H1 (cell line): ENCODE results near the gene RBM17. TPM values are rescaled to one million over a fixed set of nuclear protein-coding genes. Genes with fewer than 3 reads are reported as not detected.

Experiments
- CTCF ChIA-PET: fragments of 300-600 bp; sonication (Branson Sonifier 250); formaldehyde crosslinking; loops from one replicate; lab custom pipeline; 2021; ENCODE audit not compliant: partially characterized antibody; lab: Charles Lee
- POLR2A ChIA-PET: fragments of 300-600 bp; sonication (Branson Sonifier 250); formaldehyde crosslinking; loops from one replicate; lab custom pipeline; 2021; ENCODE audit warnings: inconsistent platforms; ENCODE audit not compliant: partially characterized antibody; lab: Charles Lee
- DNase-seq, 2 experiments: peaks; one replicate each; pipeline versions ENCODE4 v3.0.0 to v3.0.0-alpha.2; 2010 to 2022; ENCODE audit warnings: low spot score in 2 of 2, low read depth in 1 of 2, mixed read lengths in 1 of 2
- FAIRE-seq: peaks from 2 replicates; lab custom pipeline; 2011; peaks lifted over from hg19 to GRCh38; lab: Jason Lieb, UNC
- H2AFZ ChIP-seq: 2 replicates; pipeline ENCODE4 v1.8.1; 2012; ENCODE audit warnings: low read length, inconsistent platforms
- H2AK5ac ChIP-seq: 2 replicates; pipeline ENCODE4 v1.6.1; 2013; ENCODE audit warnings: low read depth, low read length
- H2BK120ac ChIP-seq: replicated peaks from 2 replicates; pipeline ENCODE3; 2013; ENCODE audit warnings: low read depth, low read length, inconsistent platforms
- H2BK12ac ChIP-seq: 2 replicates; pipeline ENCODE4 v1.6.1; 2013; ENCODE audit warnings: low read depth, low read length
- H2BK15ac ChIP-seq: 2 replicates; pipeline ENCODE4 v1.6.1; 2013; ENCODE audit warnings: low read length
- H2BK20ac ChIP-seq: 2 replicates; pipeline ENCODE4 v1.6.1; 2013; ENCODE audit warnings: low read length
- H2BK5ac ChIP-seq: 2 replicates; pipeline ENCODE4 v1.6.1; 2013; ENCODE audit warnings: low read depth, low read length
- H3K14ac ChIP-seq: 2 replicates; pipeline ENCODE4 v1.6.1; 2013; ENCODE audit warnings: inconsistent platforms; ENCODE audit not compliant: insufficient read length
- H3K18ac ChIP-seq: 2 replicates; pipeline ENCODE4 v1.6.1; 2013; ENCODE audit warnings: low read length; ENCODE audit errors: extremely low read depth
- H3K23ac ChIP-seq: 2 replicates; pipeline ENCODE4 v1.6.1; 2013; ENCODE audit warnings: inconsistent platforms; ENCODE audit not compliant: insufficient read length
- H3K23me2 ChIP-seq: 2 replicates; pipeline ENCODE4 v1.6.1; 2013; ENCODE audit warnings: low read depth, low read length
- H3K27ac ChIP-seq: 2 replicates; pipeline ENCODE4 v1.6.1; 2011; ENCODE audit warnings: low read depth, low read length, inconsistent platforms
- H3K27me3 ChIP-seq, 4 experiments: replicated peaks in 1 of 4; 1 replicate in 1 of 4; 2 replicates in 3 of 4; pipeline versions ENCODE4 v1.6.1 to v1.8.1; 2011 to 2013; ENCODE audit warnings: low read length in 3 of 4, mild to moderate bottlenecking in 3 of 4, inconsistent platforms in 2 of 4, mixed read lengths in 2 of 4, moderate library complexity in 1 of 4; ENCODE audit not compliant: control insufficient read depth in 3 of 4, insufficient read depth in 3 of 4; ENCODE audit errors: extremely low read depth in 1 of 4
- H3K36me3 ChIP-seq, 4 experiments: 2 replicates each; pipeline versions ENCODE4 v1.6.1 to v1.8.1; 2011 to 2013; ENCODE audit warnings: mild to moderate bottlenecking in 4 of 4, low read length in 3 of 4, moderate library complexity in 2 of 4, control low read depth in 1 of 4, inconsistent platforms in 1 of 4; ENCODE audit not compliant: insufficient read depth in 4 of 4, control insufficient read depth in 2 of 4
- H3K4ac ChIP-seq: replicated peaks from 2 replicates; pipeline ENCODE3; 2013; ENCODE audit warnings: low read length, low read depth, mixed read lengths, inconsistent platforms; ENCODE audit not compliant: insufficient read length
- H3K4me1 ChIP-seq, 4 experiments: replicated peaks in 1 of 4; 1 replicate in 1 of 4; 2 replicates in 3 of 4; pipeline versions ENCODE4 v1.6.1 to v1.8.1; 2011 to 2013; ENCODE audit warnings: low read length in 3 of 4, inconsistent platforms in 2 of 4, mixed read lengths in 1 of 4; ENCODE audit not compliant: insufficient read depth in 4 of 4, control insufficient read depth in 3 of 4
- H3K4me2 ChIP-seq, 2 experiments: 2 replicates each; pipeline versions ENCODE4 v1.6.1 to v1.8.1; 2011 to 2013; ENCODE audit warnings: low read depth in 2 of 2, low read length in 2 of 2, control low read depth in 1 of 2, inconsistent platforms in 1 of 2, mild to moderate bottlenecking in 1 of 2; ENCODE audit not compliant: insufficient read depth in 1 of 2
- H3K4me3 ChIP-seq, 4 experiments: fragments of 200-600, 300-600 bp in 1 of 4; sonication (generic), shearing (Covaris generic), sonication (Bioruptor Twin) in 1 of 4; 2 replicates each; pipeline versions ENCODE4 v1.5.1 to v1.8.1; 2011 to 2016; ENCODE audit warnings: low read length in 4 of 4, low read depth in 3 of 4, control low read depth in 2 of 4, inconsistent platforms in 2 of 4, mild to moderate bottlenecking in 2 of 4, mixed read lengths in 1 of 4, moderate library complexity in 1 of 4; ENCODE audit not compliant: insufficient read depth in 2 of 4; ENCODE audit errors: extremely low read depth in 1 of 4
- H3K56ac ChIP-seq: replicated peaks from 2 replicates; pipeline ENCODE3; 2013; ENCODE audit warnings: low read depth, mild to moderate bottlenecking, mixed read lengths, low read length, inconsistent platforms; ENCODE audit not compliant: insufficient read length
- H3K79me1 ChIP-seq: 2 replicates; pipeline ENCODE4 v1.6.1; 2013; ENCODE audit warnings: low read depth, low read length, control low read depth
- H3K79me2 ChIP-seq, 2 experiments: 2 replicates each; pipeline versions ENCODE4 v1.6.1 to v1.8.1; 2012 to 2013; ENCODE audit warnings: low read length in 2 of 2, mild to moderate bottlenecking in 2 of 2, inconsistent platforms in 1 of 2; ENCODE audit not compliant: insufficient read depth in 2 of 2, control insufficient read depth in 1 of 2
- H3K9ac ChIP-seq, 4 experiments: replicated peaks in 1 of 4; 1 replicate in 1 of 4; 2 replicates in 3 of 4; pipeline versions ENCODE4 v1.6.1 to v1.8.1; 2011 to 2013; ENCODE audit warnings: low read depth in 3 of 4, low read length in 3 of 4, control low read depth in 2 of 4, mild to moderate bottlenecking in 2 of 4, moderate library complexity in 2 of 4, inconsistent platforms in 1 of 4; ENCODE audit errors: extremely low read depth in 1 of 4
- H3K9me3 ChIP-seq, 2 experiments: 2 replicates each; pipeline versions ENCODE4 v1.6.1 to v1.8.1; 2012 to 2013; ENCODE audit warnings: mild to moderate bottlenecking in 2 of 2, moderate library complexity in 2 of 2, control low read depth in 1 of 2, inconsistent platforms in 1 of 2, low read depth in 1 of 2, low read length in 1 of 2, mixed read lengths in 1 of 2; ENCODE audit not compliant: insufficient read depth in 2 of 2
- H4K20me1 ChIP-seq, 2 experiments: replicated peaks in 1 of 2; 2 replicates each; pipeline versions ENCODE3 to v1.8.1; 2011 to 2013; ENCODE audit warnings: inconsistent platforms in 2 of 2, low read length in 2 of 2, mild to moderate bottlenecking in 1 of 2; ENCODE audit not compliant: insufficient read depth in 2 of 2, control insufficient read depth in 1 of 2
- H4K5ac ChIP-seq: 2 replicates; pipeline ENCODE4 v1.6.1; 2013; ENCODE audit warnings: low read length, low read depth, mixed read lengths, inconsistent platforms; ENCODE audit not compliant: insufficient read length
- H4K8ac ChIP-seq: 2 replicates; pipeline ENCODE4 v1.8.0; 2013; ENCODE audit warnings: mild to moderate bottlenecking, moderate library complexity, low read length, inconsistent platforms; ENCODE audit not compliant: insufficient read depth; ENCODE audit errors: extremely low read depth
- H4K91ac ChIP-seq: replicated peaks from 2 replicates; pipeline ENCODE3; 2013; ENCODE audit warnings: low read length, mixed read lengths, inconsistent platforms; ENCODE audit not compliant: insufficient read length
- CTBP2 ChIP-seq: IDR thresholded peaks from 2 replicates; pipeline ENCODE4 v1.7.0; 2011; ENCODE audit warnings: borderline replicate concordance, mild to moderate bottlenecking, moderate library complexity, mixed read lengths, low read length; ENCODE audit not compliant: insufficient read depth, insufficient read length
- E2F6 ChIP-seq: IDR thresholded peaks from 2 replicates; pipeline ENCODE4 v1.6.1; 2012; ENCODE audit warnings: inconsistent platforms
- FOSL1 ChIP-seq: IDR thresholded peaks from 2 replicates; pipeline ENCODE4 v1.6.1; 2011; ENCODE audit warnings: mild to moderate bottlenecking, low read depth, low read length, moderate library complexity; ENCODE audit not compliant: insufficient read depth
- HDAC2 ChIP-seq, 2 experiments: fragments of 300-600 bp in 1 of 2; sonication (generic) in 1 of 2; IDR thresholded peaks; 2 replicates each; pipeline ENCODE4 v1.6.1; 2011 to 2012; ENCODE audit warnings: low read depth in 2 of 2, low read length in 2 of 2, mild to moderate bottlenecking in 2 of 2, moderate library complexity in 2 of 2, borderline replicate concordance in 1 of 2, inconsistent platforms in 1 of 2
- HDAC6 ChIP-seq: IDR thresholded peaks from one replicate; pipeline ENCODE4 v1.7.1; 2012; ENCODE audit warnings: low read depth, mild to moderate bottlenecking, inconsistent platforms, low read length, moderate library complexity
- KDM5A ChIP-seq: fragments of 200-600 bp; IDR thresholded peaks from 2 replicates; pipeline ENCODE4 v1.7.1; 2012; ENCODE audit warnings: mild to moderate bottlenecking, low read length, inconsistent platforms, mixed read lengths
- POU5F1 ChIP-seq: IDR thresholded peaks from 2 replicates; pipeline ENCODE4 v1.6.1; 2011; ENCODE audit warnings: low read depth, mild to moderate bottlenecking, low read length, moderate library complexity
- RFX5 ChIP-seq: IDR thresholded peaks from 2 replicates; pipeline ENCODE4 v1.6.1; 2011; ENCODE audit warnings: low read depth, low read length, improper control_type of control experiment, borderline replicate concordance
- SIX5 ChIP-seq: IDR thresholded peaks from 2 replicates; pipeline ENCODE4 v1.6.1; 2011; ENCODE audit warnings: mild to moderate bottlenecking, low read depth, low read length
- SP4 ChIP-seq: IDR thresholded peaks from 2 replicates; pipeline ENCODE4 v1.6.1; 2012; ENCODE audit warnings: low read length, inconsistent platforms
- SRF ChIP-seq: IDR thresholded peaks from 2 replicates; pipeline ENCODE4 v1.6.1; 2011; ENCODE audit warnings: mild to moderate bottlenecking, low read depth, low read length, moderate library complexity
- TAF1 ChIP-seq: IDR thresholded peaks from 2 replicates; pipeline ENCODE4 v1.6.1; 2011; ENCODE audit warnings: mild to moderate bottlenecking, low read depth, low read length
- WGBS, 2 experiments: shearing (Covaris generic) in 1 of 2; methylation state at CpG; one replicate each; pipeline versions ENCODE4 v1.1.6 to v1.1.7; 2013 to 2015; ENCODE audit warnings: low lambda C conversion rate in 2 of 2, mixed read lengths in 2 of 2, inconsistent platforms in 1 of 2, low coverage in 1 of 2, missing lambda C conversion rate in 1 of 2; ENCODE audit not compliant: insufficient replicate concordance in 2 of 2, insufficient coverage in 1 of 2, insufficient read length in 1 of 2; ENCODE audit errors: extremely low coverage in 1 of 2, missing lambda C conversion rate in 1 of 2; 5-methylcytosine and 5-hydroxymethylcytosine counted together
- polyA plus RNA-seq, 7 experiments: library from polyadenylated mRNA; depleted of rRNA in 3 of 7; stranded (reverse) in 5 of 7; unstranded in 2 of 7; fragments of >200 nt in 5 of 7; fragments of 200-250 nt in 2 of 7; gene quantifications; 1 replicate in 5 of 7; 2 replicates in 1 of 7; 4 replicates in 1 of 7; pipeline versions ENCODE4 v1.2.1 to v1.2.3, GENCODE V29; 2011 to 2013; ENCODE audit warnings: missing spikeins in 2 of 7, mixed read lengths in 2 of 7
- total RNA-seq: library from RNA; stranded (reverse); fragmentation: NEBNext Ultra II Directional; extraction: Animal tissue kit (Norgen Biotek cat#: 25700); gene quantifications from 2 replicates; pipeline ENCODE4 v1.2.1, GENCODE V29; 2021

Gene RBM17
- total and polyA plus RNA-seq, 2 of the 8 experiments (the other 6 are each of a cell fraction or from before 2014, with no cell fraction given): 15.7 to 128 TPM

GRCh38 chr10:6069081-6069931 lies 19.5 kb upstream of the RBM17 start:
- Histone ChIP-seq H3K9ac (no peak overlapping the region), H3K36me3 (no peaks in the 10 kb centered on the region), H3K4me1 (no peaks in the 10 kb centered on the region), H3K23me2 (no peaks in the 10 kb centered on the region), H3K4me2 (no peak overlapping the region), H3K18ac (no peak overlapping the region), H3K27me3 (no peaks in the 10 kb centered on the region), H4K20me1 (no peaks in the 10 kb centered on the region), H4K91ac (no peak overlapping the region), H2BK5ac (no peak overlapping the region), H3K14ac (no peak overlapping the region), H3K56ac (no peak overlapping the region), H2AFZ (no peak overlapping the region), H2BK120ac (no peak overlapping the region), H2BK12ac (no peak overlapping the region), H3K4ac (no peak overlapping the region), H3K27ac (no peak overlapping the region), H2BK20ac (no peak overlapping the region), H3K9me3 (no peaks in the 10 kb centered on the region), H3K79me2 (no peaks in the 10 kb centered on the region), H3K4me3 (no peak overlapping the region), H2BK15ac (no peak overlapping the region), H2AK5ac (no peak overlapping the region), H3K23ac (no peak overlapping the region), H3K79me1 (no peaks in the 10 kb centered on the region), H4K8ac (no peak overlapping the region), H4K5ac (no peak overlapping the region)
- POLR2A ChIA-PET: interaction anchor here (0.5 to 1.2 kb wide), 2 partner anchors 8 kb away, joined by 3 read pairs; no protein-coding TSS in a partner anchor
- FAIRE-seq (no peak), DNase-seq (no peak)
- CTCF ChIA-PET: interaction anchor here (1.9 to 2.5 kb wide), 2 partner anchors 17 to 55 kb away, joined by 8 to 11 read pairs; no protein-coding TSS in a partner anchor
- WGBS, 2 experiments: 88% methylated on average over 11 of the region's 11 CpGs; no CpG with 5 or more reads in 1 of the 2 experiments
- TF ChIP-seq SIX5: no peak
- no peak for TF ChIP-seq E2F6
- TF ChIP-seq POU5F1: no peak
- no peak for TF ChIP-seq FOSL1
- no peak for TF ChIP-seq HDAC2 (IDR thresholded peaks at IDR 0.05; ENCODE audit: borderline replicate concordance in 1 of 2, low read depth in 2 of 2, low read length in 2 of 2)
- no peak for TF ChIP-seq SRF
- no peak for TF ChIP-seq HDAC6
- TF ChIP-seq KDM5A: no peak
- no peak for TF ChIP-seq RFX5
- no peak for TF ChIP-seq TAF1
- TF ChIP-seq SP4: no peak
- TF ChIP-seq CTBP2: no peak
